ENCODE data around the gene SMPDL3B.

Gene SMPDL3B

GRCh38 chr1:27940297-27940696 lies 5.5 kb downstream of the SMPDL3B start:
- TF ChIP-seq SUZ12 (IDR thresholded peaks at IDR 0.05; ENCODE audit: extremely low read depth, insufficient read depth, insufficient read length) (no peak), ZNF274 (IDR thresholded peaks at IDR 0.05; ENCODE audit: low read depth, low read length) (no peak), YY1 (IDR thresholded peaks at IDR 0.05; ENCODE audit: insufficient read depth, insufficient read length) (no peak)
- peaks cover 5% of the 10 kb centered on the region for H3K27me3 ChIP-seq (ENCODE audit: insufficient read depth, insufficient read length)
- H3K4me1 ChIP-seq (ENCODE audit: insufficient read depth, insufficient read length) = peaks cover 9% of the 10 kb centered on the region
- DNase-seq (ENCODE audit: low read depth, low spot score) = no peak
- H3K36me3 ChIP-seq (ENCODE audit: insufficient read depth, insufficient read length, low read length) = no peaks in the 10 kb centered on the region
- no peak overlapping the region for H3K9ac ChIP-seq (ENCODE audit: insufficient read length, low read depth)
- H3K4me3 ChIP-seq (ENCODE audit: insufficient read length, low read depth) = no peak overlapping the region
- no peaks in the 10 kb centered on the region for H3K9me3 ChIP-seq (ENCODE audit: insufficient read depth, low read length)

DNA sequence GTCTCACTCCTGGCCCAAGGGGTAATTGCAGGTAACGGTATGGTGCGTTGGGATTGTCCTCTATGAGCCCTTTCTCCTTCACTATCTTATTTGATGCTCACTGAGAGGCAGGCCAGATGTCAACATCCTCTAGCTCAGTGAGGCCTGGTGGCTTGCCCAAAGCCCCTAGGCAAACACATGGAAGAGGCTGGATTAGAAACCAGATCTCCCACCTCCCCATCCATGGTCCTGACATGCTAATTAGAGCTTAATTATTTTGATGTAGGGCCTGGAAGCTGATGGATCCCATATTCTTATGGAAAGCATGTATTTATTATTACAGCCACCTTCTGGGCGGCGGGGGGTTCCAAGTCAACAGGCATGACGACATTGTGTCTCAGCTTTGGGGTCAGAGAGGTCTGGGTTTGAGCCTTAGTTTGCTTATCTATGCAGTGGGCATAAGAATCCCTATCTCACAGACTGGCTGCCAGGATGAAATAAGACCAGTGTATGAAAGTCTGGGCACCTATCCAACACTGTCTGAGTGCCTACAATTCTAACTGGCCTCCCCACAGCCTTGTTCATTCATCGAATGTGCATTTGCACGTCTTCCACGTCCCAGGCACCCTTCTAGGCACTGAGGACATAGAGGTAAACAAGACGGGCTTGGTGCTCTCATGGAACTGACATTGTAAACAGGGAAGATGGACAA lies 6.2 kb downstream of the SMPDL3B start:
- Histone ChIP-seq H3K9ac (ENCODE audit: insufficient read length, low read depth) (no peak overlapping the region), H3K27me3 (ENCODE audit: insufficient read depth, insufficient read length) (no peaks in the 10 kb centered on the region), H3K4me1 (ENCODE audit: insufficient read depth, insufficient read length) (peaks cover 4% of the 10 kb centered on the region), H3K4me3 (ENCODE audit: insufficient read length, low read depth) (no peak overlapping the region), H3K36me3 (ENCODE audit: insufficient read depth, insufficient read length, low read length) (no peaks in the 10 kb centered on the region), H3K9me3 (ENCODE audit: insufficient read depth, low read length) (no peaks in the 10 kb centered on the region)
- TF ChIP-seq YY1 (IDR thresholded peaks at IDR 0.05; ENCODE audit: insufficient read depth, insufficient read length) (no peak), SUZ12 (IDR thresholded peaks at IDR 0.05; ENCODE audit: extremely low read depth, insufficient read depth, insufficient read length) (no peak), ZNF274 (IDR thresholded peaks at IDR 0.05; ENCODE audit: low read depth, low read length) (no peak)
- no peak for DNase-seq (ENCODE audit: low read depth, low spot score)

- no peaks in the 10 kb centered on the region for H3K27me3 ChIP-seq (ENCODE audit: insufficient read depth, insufficient read length)
- H3K36me3 ChIP-seq (ENCODE audit: insufficient read depth, insufficient read length, low read length) = no peaks in the 10 kb centered on the region
- H3K9ac ChIP-seq (ENCODE audit: insufficient read length, low read depth) = no peak overlapping the region
- TF ChIP-seq ZNF274 (IDR thresholded peaks at IDR 0.05; ENCODE audit: low read depth, low read length) = no peak
- no peak for TF ChIP-seq SUZ12 (IDR thresholded peaks at IDR 0.05; ENCODE audit: extremely low read depth, insufficient read depth, insufficient read length)
- no peak for TF ChIP-seq YY1 (IDR thresholded peaks at IDR 0.05; ENCODE audit: insufficient read depth, insufficient read length)
- DNase-seq (ENCODE audit: low read depth, low spot score) = no peak
- H3K4me3 ChIP-seq (ENCODE audit: insufficient read length, low read depth) = no peak overlapping the region
- H3K4me1 ChIP-seq (ENCODE audit: insufficient read depth, insufficient read length) = peaks cover 4% of the 10 kb centered on the region
- H3K9me3 ChIP-seq (ENCODE audit: insufficient read depth, low read length) = no peaks in the 10 kb centered on the region
These were observed 7.1 kb downstream of the SMPDL3B start for GRCh38 chr1:27941671-27942540.

DNA sequence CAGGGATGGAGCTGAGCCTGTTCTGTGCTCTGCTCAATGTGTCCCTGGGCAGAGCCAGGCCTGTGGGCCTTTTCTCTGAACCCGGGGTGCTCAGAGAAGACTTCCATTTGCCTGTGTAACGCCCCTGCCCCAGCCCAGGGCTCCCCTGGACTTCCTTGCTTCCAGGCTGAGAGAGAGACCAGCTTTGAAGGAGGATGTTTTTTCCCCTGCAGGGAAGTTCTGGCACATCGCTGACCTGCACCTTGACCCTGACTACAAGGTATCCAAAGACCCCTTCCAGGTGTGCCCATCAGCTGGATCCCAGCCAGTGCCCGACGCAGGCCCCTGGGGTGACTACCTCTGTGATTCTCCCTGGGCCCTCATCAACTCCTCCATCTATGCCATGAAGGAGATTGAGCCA lies 10.2 kb downstream of the SMPDL3B start:
- Histone ChIP-seq H3K36me3 (ENCODE audit: insufficient read depth, insufficient read length, low read length) (no peaks in the 10 kb centered on the region), H3K9ac (ENCODE audit: insufficient read length, low read depth) (no peak overlapping the region), H3K4me3 (ENCODE audit: insufficient read length, low read depth) (no peak overlapping the region), H3K4me1 (ENCODE audit: insufficient read depth, insufficient read length) (peaks cover 5% of the 10 kb centered on the region), H3K27me3 (ENCODE audit: insufficient read depth, insufficient read length) (no peaks in the 10 kb centered on the region), H3K9me3 (ENCODE audit: insufficient read depth, low read length) (no peaks in the 10 kb centered on the region)
- TF ChIP-seq ZNF274 (IDR thresholded peaks at IDR 0.05; ENCODE audit: low read depth, low read length) (no peak), SUZ12 (IDR thresholded peaks at IDR 0.05; ENCODE audit: extremely low read depth, insufficient read depth, insufficient read length) (no peak), YY1 (IDR thresholded peaks at IDR 0.05; ENCODE audit: insufficient read depth, insufficient read length) (no peak)
- DNase-seq (ENCODE audit: low read depth, low spot score) = no peak

- TF ChIP-seq SUZ12 (IDR thresholded peaks at IDR 0.05; ENCODE audit: extremely low read depth, insufficient read depth, insufficient read length) (no peak), YY1 (IDR thresholded peaks at IDR 0.05; ENCODE audit: insufficient read depth, insufficient read length) (no peak), ZNF274 (IDR thresholded peaks at IDR 0.05; ENCODE audit: low read depth, low read length) (no peak)
- H3K9ac ChIP-seq (ENCODE audit: insufficient read length, low read depth) = no peak overlapping the region
These were observed 14.2 kb downstream of the SMPDL3B start for GRCh38 chr1:27949027-27949426.

GRCh38 chr1:27951396-27951795 lies 16.6 kb downstream of the SMPDL3B start:
- Histone ChIP-seq H3K9ac (ENCODE audit: insufficient read length, low read depth) (no peak overlapping the region), H3K27me3 (ENCODE audit: insufficient read depth, insufficient read length) (no peaks in the 10 kb centered on the region), H3K9me3 (ENCODE audit: insufficient read depth, low read length) (no peaks in the 10 kb centered on the region), H3K4me1 (ENCODE audit: insufficient read depth, insufficient read length) (peaks cover 5% of the 10 kb centered on the region), H3K4me3 (ENCODE audit: insufficient read length, low read depth) (no peak overlapping the region), H3K36me3 (ENCODE audit: insufficient read depth, insufficient read length, low read length) (no peaks in the 10 kb centered on the region)
- no peak for DNase-seq (ENCODE audit: low read depth, low spot score)
- TF ChIP-seq SUZ12 (IDR thresholded peaks at IDR 0.05; ENCODE audit: extremely low read depth, insufficient read depth, insufficient read length) (no peak), ZNF274 (IDR thresholded peaks at IDR 0.05; ENCODE audit: low read depth, low read length) (no peak), YY1 (IDR thresholded peaks at IDR 0.05; ENCODE audit: insufficient read depth, insufficient read length) (no peak)

More at GRCh38 chr1:27949027-27949426, 14.2 kb downstream of the SMPDL3B start:
- no peaks in the 10 kb centered on the region for H3K27me3 ChIP-seq (ENCODE audit: insufficient read depth, insufficient read length)
- no peaks in the 10 kb centered on the region for H3K9me3 ChIP-seq (ENCODE audit: insufficient read depth, low read length)
- peaks cover 3% of the 10 kb centered on the region for H3K4me1 ChIP-seq (ENCODE audit: insufficient read depth, insufficient read length)
- no peaks in the 10 kb centered on the region for H3K36me3 ChIP-seq (ENCODE audit: insufficient read depth, insufficient read length, low read length)
- H3K4me3 ChIP-seq (ENCODE audit: insufficient read length, low read depth) = no peak overlapping the region
- no peak for DNase-seq (ENCODE audit: low read depth, low spot score)

GRCh38 chr1:27952147-27952546 lies 17.3 kb downstream of the SMPDL3B start:
- no peak for DNase-seq (ENCODE audit: low read depth, low spot score)
- no peaks in the 10 kb centered on the region for H3K36me3 ChIP-seq (ENCODE audit: insufficient read depth, insufficient read length, low read length)
- TF ChIP-seq ZNF274 (IDR thresholded peaks at IDR 0.05; ENCODE audit: low read depth, low read length) (no peak), SUZ12 (IDR thresholded peaks at IDR 0.05; ENCODE audit: extremely low read depth, insufficient read depth, insufficient read length) (no peak), YY1 (IDR thresholded peaks at IDR 0.05; ENCODE audit: insufficient read depth, insufficient read length) (no peak)

More at GRCh38 chr1:27952147-27952546, 17.3 kb downstream of the SMPDL3B start:
- H3K27me3 ChIP-seq (ENCODE audit: insufficient read depth, insufficient read length) = no peaks in the 10 kb centered on the region
- no peak overlapping the region for H3K9ac ChIP-seq (ENCODE audit: insufficient read length, low read depth)
- H3K9me3 ChIP-seq (ENCODE audit: insufficient read depth, low read length) = no peaks in the 10 kb centered on the region
- peaks cover 5% of the 10 kb centered on the region for H3K4me1 ChIP-seq (ENCODE audit: insufficient read depth, insufficient read length)
- H3K4me3 ChIP-seq (ENCODE audit: insufficient read length, low read depth) = no peak overlapping the region

Data from NT2/D1 (cell line).